Breast epithelium (tissue), 3 donors: ENCODE measurements around the gene CAMK1.

Source experiments
- CTCF ChIP-seq, 3 donors: fragments of 450-650 bp; IDR thresholded peaks; one replicate each; pipeline ENCODE4 v1.5.1; 2016 to 2017; ENCODE audit warnings: antibody characterized with exemption in 3 of 3, mild to moderate bottlenecking in 3 of 3, moderate library complexity in 3 of 3
- POLR2A ChIP-seq: fragments of 450-650 bp; IDR thresholded peaks from one replicate; pipeline ENCODE4 v1.6.1; 2016; ENCODE audit warnings: antibody characterized with exemption, mild to moderate bottlenecking, moderate library complexity

GRCh38 chr3:9787714-9788113 is 18.0 kb upstream of the CAMK1 start:
- TF ChIP-seq POLR2A: no peak
- no peak for TF ChIP-seq CTCF (IDR thresholded peaks at IDR 0.05)
